WI38 (cell line): Measurements from ENCODE around the gene TEX36.
"Not testable (repeated sequence)": the region's sequence is repeated elsewhere in the genome, so short reads cannot be mapped to it uniquely, and the experiment has no call there.

Source experiments
- H3K4me3 ChIP-seq: 2 replicates; pipeline ENCODE4 v1.5.1; 2011; ENCODE audit warnings: low read depth, mild to moderate bottlenecking, control low read depth, low read length
- TF ChIP-seq, protein P1 (sequence below): IDR thresholded peaks from 2 replicates; pipeline ENCODE4 v1.5.1; 2012; ENCODE audit warnings: low read depth, mild to moderate bottlenecking, control low read depth, low read length

TEX36 gene

GRCh38 chr10:125628104-125629049 lies 54.6 kb downstream of the TEX36 start:
- H3K4me3 ChIP-seq = no peak overlapping the region
- TF ChIP-seq, protein P1, sequence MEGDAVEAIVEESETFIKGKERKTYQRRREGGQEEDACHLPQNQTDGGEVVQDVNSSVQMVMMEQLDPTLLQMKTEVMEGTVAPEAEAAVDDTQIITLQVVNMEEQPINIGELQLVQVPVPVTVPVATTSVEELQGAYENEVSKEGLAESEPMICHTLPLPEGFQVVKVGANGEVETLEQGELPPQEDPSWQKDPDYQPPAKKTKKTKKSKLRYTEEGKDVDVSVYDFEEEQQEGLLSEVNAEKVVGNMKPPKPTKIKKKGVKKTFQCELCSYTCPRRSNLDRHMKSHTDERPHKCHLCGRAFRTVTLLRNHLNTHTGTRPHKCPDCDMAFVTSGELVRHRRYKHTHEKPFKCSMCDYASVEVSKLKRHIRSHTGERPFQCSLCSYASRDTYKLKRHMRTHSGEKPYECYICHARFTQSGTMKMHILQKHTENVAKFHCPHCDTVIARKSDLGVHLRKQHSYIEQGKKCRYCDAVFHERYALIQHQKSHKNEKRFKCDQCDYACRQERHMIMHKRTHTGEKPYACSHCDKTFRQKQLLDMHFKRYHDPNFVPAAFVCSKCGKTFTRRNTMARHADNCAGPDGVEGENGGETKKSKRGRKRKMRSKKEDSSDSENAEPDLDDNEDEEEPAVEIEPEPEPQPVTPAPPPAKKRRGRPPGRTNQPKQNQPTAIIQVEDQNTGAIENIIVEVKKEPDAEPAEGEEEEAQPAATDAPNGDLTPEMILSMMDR = no peak

GRCh38 chr10:125627646-125628045 lies 55.3 kb downstream of the TEX36 start:
- TF ChIP-seq, protein P1 = no peak
- no peak overlapping the region for H3K4me3 ChIP-seq

GRCh38 chr10:125626671-125627070 lies 56.3 kb downstream of the TEX36 start:
- TF ChIP-seq, protein P1 = no peak

GRCh38 chr10:125625586-125625985 lies 57.4 kb downstream of the TEX36 start:
- no peak overlapping the region for H3K4me3 ChIP-seq
- TF ChIP-seq, protein P1 = no peak

More at GRCh38 chr10:125626671-125627070, 56.3 kb downstream of the TEX36 start:
- no peak overlapping the region for H3K4me3 ChIP-seq

DNA sequence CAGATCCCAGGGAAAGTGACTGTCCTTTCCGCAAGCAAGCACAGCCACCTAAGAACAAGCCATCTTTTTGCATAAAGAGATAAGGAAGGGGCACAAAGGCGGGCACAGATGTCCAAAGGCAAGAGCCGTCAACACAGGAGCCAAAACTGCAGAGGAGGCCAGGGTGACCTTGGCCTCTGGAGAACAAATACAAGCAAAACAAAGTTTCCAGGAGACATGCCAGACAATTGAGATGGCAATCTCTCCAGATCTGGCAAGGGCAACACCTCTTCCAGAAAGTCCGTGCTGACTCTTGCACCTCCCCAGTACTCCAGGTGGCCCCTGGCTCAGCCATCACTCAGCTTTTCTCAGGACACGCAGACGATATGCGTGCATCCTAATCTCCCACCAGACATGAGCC lies 58.2 kb downstream of the TEX36 start:
- TF ChIP-seq, protein P1 = no peak
- H3K4me3 ChIP-seq = no peak overlapping the region

DNA sequence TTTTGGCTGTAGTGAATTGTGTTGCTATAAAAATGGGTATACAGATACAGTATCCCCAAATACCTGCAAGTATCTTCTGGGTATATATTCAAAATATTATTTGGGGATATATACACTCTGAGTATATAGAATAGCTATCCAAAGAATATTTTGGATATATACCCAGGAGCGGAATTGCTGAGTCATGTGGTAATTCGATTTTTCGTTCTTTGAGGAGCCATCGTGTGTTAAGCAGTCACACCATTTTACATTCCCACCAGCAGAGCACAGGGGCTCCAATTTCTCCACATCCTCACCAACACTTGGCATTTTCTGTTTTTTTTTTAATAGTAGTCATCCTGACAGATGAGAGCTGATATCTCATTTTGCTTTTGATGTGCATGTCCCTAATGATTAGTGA lies 61.9 kb downstream of the TEX36 start:
- H3K4me3 ChIP-seq = no peak overlapping the region

GRCh38 chr10:125620401-125620800 lies 62.6 kb downstream of the TEX36 start:
- no peak overlapping the region for H3K4me3 ChIP-seq
- TF ChIP-seq, protein P1 = no peak

More for the DNA sequence above, 61.9 kb downstream of the TEX36 start:
- TF ChIP-seq, protein P1 = no peak

GRCh38 chr10:125613062-125613461 lies 69.9 kb downstream of the TEX36 start:
- H3K4me3 ChIP-seq = not testable (repeated sequence)
